IPS-NIHi7 (cell line): Measurements from ENCODE around the gene ETFA.

Experiments used
- DNase-seq: peaks from one replicate; pipeline ENCODE4 v3.0.0; 2012; ENCODE audit warnings: mixed read lengths; ENCODE audit errors: extremely low spot score

ETFA gene

DNA sequence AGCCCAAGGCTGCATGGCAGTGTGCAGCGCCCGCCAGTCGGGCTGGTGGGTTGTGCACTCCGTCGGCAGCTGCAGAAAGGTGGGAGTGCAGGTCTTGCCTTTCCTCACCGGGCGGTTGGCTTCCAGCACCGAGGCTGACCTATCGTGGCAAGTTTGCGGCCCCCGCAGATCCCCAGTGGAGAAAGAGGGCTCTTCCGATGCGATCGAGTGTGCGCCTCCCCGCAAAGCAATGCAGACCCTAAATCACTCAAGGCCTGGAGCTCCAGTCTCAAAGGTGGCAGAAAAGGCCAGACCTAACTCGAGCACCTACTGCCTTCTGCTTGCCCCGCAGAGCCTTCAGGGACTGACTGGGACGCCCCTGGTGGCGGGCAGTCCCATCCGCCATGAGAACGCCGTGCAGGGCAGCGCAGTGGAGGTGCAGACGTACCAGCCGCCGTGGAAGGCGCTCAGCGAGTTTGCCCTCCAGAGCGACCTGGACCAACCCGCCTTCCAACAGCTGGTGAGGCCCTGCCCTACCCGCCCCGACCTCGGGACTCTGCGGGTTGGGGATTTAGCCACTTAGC is 29.6 kb upstream of the ETFA start:
- DNase-seq: peak; percentile 53

DNA sequence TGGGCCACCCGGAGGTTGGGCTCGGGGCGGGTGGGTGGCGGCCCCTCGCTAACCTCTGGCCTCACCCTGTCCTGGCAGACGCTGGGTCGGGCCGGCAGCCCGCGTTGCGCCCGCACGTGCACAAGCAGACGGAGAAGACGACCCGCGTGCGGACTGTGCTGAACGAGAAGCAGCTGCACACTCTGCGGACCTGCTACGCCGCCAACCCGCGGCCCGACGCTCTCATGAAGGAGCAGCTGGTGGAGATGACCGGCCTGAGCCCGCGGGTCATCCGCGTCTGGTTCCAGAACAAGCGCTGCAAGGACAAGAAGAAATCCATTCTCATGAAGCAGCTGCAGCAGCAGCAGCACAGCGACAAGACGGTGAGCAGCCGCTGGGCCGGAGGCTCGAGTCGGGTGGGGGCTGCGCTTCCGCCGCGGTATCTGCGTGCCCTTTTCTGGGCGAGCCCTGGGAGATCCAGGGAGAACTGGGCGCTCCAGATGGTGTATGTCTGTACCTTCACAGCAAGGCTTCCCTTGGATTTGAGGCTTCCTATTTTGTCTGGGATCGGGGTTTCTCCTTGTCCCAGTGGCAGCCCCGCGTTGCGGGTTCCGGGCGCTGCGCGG is 29.0 kb upstream of the ETFA start:
- DNase-seq: no peak

DNA sequence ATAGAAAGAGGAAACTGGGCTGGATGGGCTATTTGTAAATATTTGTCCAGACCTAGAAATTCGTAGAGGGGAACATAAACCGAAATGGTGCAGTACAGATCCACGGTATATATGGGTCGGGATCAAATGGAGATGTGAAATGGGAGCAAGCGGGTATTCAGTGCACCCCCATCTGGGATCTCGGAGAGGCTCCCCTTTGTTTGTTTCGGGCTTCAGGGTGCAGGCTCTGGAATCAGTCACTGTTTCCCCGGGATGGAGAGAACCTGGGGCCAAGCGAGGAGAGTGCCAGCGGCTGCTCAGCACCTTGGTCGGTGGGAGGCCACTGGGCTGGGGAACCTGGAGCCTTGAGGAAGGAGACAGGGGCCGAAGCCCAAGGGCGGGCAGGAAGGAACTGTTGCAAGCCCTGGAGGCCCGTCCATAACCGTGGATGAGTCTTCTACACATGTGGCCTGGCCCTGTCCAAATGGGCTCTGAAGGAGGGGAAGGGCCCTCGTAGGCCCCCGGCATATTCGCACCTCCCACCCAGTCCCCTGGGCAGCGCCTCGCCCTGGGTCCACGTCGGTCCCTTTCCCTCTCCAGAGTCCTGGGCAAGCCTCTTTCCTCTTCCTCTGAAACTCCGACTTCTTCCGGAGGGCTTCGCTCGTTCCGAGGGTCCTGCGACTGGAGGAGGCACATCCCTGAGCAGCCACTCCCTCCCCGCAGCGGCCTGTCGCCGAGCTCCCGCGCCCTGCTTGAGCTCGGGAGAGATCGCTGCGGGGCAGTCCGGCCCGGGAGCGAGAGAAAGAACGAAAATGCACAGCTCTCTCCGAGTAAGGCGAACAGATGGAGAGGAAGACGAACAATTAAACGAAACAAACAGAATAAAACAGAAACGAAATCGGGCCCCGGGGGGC is 28.3 kb upstream of the ETFA start:
- DNase-seq: no peak

DNA sequence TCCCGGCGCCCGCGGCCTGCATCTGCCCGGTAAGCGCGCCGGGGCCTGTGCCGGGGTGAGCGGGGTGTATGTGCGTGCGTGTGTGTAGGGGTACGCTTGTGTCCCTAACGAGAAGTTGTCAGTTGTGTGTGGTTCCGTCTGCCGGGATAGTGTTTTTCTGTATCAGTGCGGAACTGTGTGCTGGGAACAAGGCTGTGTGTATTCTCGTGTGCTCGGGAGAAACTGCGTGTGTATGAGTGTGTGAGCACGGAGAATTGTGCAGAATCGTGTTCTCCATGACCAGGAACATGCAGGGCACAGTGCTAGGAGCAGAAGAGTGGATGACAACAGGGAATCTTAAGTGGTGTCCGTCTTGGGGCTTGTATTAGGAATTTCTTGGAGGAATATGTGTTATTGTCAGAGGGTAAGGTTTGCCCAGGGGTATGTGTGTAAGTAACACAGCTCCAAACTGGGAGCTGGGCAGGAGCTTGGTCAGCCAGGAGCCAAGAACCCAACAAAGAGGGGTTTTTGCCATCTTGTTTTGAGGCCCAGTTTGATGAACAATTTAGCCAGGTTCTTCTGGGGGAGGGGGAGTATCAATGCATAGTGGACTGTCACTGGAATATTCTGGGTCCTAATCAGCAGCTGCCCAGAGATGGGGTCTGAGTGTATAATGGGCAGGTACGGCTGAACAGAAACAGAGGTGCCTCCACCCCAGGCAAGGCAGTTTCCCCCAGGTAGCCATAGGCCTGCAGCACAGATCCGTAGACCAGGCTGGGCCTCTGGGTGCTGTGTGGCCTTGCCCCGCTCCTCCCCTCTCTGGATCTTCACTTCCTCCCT is 27.4 kb upstream of the ETFA start:
- no peak for DNase-seq

DNA sequence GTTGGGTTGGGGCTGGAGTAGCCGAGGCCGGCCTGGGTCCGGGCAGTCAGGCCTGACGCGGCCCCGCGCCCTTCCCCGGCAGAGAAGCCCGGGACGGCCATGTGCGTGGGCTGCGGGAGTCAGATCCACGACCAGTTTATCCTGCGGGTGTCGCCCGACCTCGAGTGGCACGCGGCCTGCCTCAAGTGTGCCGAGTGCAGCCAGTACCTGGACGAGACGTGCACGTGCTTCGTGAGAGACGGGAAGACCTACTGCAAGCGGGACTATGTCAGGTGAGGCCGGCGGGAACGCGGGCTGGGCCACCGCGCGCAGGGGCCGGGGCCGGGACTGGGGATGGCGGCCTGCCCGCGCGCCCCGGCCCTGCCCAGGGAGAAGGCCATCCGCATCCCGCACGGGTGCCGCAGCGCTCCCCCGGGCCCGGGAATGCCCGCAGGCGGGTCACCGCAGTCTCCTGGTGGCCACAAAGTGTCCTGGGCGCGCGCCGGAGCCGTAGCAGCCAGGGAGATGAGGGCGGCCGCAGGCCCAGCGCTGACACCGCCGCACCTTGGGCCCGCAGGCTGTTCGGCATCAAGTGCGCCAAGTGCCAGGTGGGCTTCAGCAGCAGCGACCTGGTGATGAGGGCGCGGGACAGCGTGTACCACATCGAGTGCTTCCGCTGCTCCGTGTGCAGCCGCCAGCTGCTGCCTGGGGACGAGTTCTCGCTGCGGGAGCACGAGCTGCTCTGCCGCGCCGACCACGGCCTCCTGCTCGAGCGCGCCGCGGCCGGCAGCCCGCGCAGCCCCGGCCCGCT is 26.6 kb upstream of the ETFA start:
- no peak for DNase-seq

DNA sequence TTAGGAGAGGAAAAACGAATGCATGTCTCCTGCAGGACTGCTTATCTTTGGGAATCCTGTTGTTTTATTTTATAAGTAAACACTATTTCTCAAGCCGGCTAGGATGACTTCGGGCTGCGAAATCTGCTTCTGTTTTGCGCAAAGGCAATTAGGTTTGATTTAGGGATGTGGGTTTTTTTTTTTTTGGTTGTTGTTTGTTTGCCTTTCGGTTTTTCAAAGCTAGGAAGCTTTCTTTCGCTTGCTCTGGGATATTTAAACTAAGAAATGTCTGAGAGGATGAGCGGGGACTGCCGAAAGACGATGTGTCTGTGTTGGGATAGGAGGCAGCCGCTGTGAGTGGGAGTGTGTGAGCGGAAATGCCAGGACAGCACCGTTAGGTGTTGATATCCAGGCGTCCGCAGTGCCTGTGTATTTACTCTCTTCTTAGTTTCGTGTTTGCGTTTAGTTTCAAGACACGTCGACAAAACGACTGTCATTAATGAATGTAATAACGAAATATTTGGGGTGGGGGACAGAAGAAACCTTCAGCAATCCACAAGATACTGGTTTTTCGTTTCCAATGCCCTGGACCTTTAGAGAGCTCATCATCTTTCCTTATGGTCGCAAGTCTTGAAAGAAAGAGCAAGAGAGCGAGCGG is 25.9 kb upstream of the ETFA start:
- no peak for DNase-seq

DNA sequence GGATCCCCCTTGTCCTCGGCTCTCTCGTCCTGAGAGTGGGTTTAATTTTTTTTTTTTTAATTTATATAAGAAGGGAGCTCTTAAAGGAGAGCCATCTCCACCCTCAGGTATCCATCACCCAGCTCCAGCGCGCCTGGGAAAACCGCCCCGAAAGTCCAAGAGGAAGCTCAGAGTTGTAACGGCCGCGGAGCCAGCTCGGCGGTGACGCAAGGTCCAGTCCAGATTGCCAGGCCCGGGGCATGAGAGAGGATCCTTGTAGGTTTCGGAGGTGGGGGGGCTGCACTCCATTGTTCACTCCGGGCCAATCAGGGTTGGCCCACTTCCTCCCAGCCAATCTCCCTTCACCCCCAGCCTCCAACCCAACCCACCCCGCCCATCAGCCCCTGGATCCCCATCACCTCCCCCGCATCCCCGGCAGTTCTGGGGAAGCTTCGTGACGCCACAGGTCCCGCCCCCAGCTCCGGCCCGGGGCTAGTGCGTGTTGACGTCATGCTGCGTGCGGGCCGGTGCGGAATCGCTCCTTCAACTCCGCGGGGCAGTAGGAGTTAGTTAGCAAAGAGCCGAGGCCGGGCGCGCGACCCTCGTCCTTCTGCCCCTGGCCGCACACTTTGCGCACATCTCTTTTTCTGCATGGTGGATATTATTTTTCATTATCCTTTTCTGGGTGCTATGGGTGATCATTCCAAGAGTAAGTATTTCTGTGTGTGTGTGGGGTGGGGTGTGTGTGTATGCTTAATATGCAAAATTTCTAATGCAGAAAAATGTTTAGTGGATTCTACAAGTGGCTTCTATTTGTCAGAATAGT is 25.2 kb upstream of the ETFA start, which contains the start of gene ISL2:
ISL2 (plus strand) TSS at position 520 of the 805 bp plus-strand sequence; CDS start at position 631, 111 bp downstream.
- peak; percentile 88 for DNase-seq

DNA sequence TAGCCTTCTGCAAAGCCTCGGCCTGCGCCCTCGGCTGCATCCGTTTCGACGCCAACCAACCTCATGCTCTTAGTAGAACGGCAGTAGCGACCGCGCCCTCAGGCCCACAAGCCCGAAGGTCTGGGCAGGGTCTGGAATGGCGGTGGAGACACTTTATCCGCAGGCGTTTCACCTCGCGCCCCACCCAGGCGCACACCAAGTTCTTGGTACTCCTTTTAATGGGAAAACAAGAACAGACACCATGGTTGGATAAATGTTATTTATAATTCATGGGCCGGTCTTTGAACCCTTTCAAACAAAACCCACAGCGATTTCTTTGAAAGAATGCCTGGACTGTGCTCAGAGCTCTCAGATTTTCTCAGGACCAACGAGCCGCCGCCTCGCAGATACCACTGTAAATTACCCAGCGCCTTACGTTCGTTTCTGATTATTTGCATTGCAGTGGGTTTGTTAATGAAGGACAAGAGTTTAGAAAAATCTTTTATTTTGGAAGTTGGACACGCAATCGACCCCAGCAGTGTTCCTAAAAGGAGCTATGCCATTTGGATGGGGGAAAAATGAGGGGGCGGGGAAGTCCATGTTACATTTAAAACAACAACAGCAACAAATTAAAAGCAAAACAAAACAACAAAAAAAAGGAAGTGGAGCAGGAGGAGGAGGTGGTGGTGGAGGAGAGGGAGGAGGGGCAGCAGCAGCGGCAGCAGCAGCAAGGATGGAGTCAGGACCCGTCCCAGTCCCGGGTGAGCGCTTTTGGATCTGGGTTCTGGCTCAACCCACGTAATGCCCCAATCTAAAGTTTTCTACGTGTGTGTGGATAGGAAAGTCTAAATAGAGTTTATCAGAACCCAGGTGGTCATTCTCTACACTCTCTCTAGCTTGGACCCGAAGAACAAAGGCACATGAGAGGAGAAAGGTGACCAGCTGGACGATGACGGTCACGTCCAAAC is 24.3 kb upstream of the ETFA start:
- peak; percentile 35 for DNase-seq

DNA sequence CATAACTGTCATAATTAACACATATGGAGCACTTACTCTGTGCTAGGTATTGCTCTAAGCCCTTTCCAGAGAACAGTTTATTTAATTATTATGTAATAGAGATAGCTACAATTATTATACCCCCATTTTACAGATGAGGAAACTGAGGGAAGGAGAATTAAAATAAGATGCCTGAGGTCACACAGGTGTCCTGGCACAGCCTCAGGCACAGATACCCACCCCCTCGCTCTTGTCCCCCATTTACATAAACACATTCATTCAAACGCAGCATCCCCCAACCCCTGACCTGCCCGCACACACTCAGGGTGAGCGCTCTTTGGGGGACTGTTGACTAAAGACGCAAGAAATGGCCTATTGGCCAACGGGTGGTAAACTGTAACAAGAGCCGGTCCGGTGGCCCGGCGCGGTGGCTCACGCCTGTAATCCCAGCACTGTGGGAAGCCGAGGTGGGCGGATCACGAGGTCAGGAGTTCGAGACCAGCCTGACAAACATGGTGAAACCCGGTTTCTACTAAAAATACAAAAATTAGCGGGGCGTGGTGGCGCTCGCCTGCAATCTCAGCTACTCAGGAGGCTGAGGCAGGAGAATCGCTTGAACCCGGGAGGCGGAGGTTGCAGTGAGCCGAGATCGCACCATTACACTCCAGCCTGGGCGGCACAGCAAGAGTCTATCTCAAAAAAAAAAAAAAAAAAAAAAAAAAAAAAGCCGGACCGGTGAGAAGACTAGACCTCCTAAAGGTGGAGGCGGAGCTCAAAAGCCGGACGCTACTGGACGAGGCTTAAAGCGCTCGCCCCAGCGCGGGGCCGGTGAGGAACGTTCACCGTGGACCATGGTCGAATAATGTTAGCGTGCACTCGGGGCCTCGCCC is 23.4 kb upstream of the ETFA start:
- no peak for DNase-seq

DNA sequence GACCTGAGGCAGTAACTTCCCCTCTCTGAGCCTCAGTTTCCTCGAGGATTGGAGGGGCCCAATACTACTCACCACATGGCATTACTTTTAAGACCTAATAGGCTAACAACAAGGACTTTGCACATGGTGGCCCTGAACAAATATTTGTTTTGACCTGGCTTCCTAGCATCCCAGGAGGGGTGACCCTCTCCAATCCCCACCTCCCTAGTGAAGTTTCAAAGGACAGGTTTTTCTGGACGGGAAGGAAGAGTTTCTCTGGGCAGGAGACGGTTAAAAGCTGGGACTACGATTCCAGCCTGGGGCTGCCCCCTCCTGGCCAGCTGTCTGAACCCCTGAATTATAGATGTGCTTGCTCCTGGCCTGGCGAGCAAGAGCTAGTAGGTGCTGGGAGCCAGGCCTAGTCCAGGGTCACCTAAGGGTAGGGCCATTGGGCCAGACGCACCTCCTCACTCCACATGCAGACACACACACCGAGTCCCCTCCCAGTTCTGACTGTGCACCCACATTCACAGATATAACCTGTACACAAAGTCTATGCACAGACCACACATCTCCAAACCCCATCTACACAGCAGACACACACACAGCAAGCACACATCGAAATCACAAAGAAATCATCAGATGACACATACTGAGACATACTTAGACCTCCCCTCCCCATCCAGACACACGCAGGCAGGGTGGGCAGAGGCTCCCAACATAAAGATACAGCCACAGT is 22.6 kb upstream of the ETFA start:
- DNase-seq: peak; percentile 66

DNA sequence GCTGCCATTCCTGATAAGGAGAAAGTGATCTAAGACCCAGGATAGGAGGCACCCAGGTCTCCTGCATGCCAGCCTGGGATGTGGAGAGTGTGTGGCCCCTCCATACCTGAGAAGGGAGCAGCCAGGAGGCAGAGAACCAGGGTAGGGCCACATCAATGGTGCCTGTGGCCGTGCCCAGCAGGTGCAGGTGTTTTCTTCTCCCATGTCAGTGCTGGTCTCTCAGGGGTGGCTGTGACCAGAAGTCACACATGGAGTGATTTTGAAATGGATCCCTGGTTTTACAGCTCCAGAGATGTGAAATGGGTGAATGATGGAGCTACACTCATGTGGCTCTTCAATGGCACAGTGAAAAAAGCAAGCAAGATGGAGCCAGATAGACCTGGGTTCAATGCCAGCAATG is 22.0 kb upstream of the ETFA start:
- DNase-seq: no peak

DNA sequence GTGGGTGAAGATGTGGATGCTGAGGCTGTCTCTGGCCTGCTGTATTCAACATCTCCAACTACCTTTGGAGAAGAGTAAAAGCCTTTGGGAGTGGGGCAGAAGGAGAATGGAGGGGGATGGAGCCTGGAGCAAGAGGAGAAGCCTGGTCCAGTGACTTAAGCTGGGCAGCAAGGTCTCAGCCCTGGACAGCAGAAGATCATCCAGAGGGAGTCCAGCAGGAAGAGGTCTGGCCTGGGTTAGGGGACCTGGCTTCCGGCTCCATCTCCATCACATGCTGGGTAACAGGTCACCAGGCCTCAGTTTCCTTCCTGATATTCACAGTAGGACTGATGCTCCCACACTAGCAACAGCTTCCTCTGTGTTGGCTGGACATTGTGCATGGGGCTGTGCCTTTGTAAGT is 21.5 kb upstream of the ETFA start:
- DNase-seq: no peak

DNA sequence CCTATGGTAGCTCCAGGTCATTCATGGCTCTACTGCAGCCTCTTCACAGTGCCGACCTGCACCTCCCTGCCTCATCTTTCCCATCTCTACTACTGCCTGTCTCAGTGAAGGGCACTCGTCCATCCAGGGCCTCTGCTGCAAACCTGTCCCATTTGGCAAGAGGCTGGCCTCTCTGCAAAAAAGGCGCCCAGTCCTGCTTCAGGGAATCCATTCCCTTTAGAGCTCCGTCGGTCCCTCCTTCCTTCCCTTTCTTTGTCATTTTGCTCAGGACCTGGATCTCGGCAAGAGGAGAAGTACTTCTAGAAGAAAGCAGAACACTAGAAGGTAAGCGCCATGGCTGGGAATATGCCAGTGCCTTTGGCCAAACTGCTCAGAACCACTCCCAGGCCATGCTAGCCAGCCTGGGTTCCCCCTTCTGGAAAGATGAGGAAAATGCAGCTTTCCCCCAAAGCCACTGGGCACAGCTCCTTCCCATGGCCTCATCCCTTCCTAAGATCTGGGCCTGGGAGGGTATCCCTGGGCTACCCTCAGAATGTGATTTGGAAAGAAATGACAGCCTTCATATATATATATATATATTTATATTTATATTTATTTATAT is 18.9 kb upstream of the ETFA start:
- peak; percentile 82 for DNase-seq

DNA sequence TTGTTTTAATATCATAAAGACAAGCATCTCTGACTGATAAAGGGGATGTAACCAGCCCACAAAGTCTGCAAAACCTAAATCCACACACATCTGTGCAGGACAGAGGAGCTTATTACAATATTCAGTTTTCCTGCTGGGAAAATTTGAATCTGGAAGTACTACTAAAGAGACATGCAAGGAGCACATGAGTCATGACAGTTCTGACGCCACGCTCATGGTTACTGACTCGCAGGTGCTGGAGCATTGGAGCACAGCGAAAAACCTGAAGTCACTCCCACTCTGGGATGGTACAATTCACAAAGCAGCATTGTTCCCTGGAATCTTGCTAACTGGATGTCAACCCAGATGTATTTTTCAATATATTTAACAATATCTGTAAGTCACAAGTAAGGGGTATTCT is 17.7 kb upstream of the ETFA start:
- no peak for DNase-seq

DNA sequence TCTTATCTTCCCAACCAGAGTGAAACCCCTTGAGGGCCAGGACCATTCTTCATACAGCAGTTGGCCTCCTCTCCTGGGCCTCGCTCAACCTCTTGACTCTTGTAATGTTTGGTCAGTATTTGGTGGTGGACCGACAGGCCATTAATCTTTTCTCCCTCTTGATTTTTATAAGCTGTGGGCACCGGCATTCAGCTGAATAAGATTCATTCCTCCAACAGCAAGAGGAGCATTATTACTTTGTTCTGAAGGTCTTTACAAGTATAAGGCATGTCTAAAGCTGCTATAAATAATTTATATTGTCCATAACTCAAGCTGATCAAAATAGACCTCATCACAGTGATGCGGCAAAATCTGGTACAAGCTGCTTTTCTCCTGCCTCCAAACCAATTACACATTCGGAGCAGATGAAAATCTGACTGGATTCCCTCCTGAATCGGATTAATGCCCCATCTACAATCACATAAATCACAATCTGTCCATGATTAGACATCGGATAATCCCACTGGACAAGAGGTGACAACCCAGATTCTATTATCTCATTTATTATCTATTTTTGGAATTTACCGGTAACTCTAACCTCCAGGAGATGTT is 16.9 kb upstream of the ETFA start:
- no peak for DNase-seq
